Measurements from ENCODE around the gene NAA80. TPM values are rescaled to one million over a fixed set of nuclear protein-coding genes. Genes with fewer than 3 reads are reported as not detected.
"Not testable (repeated sequence)": the region's sequence is repeated elsewhere in the genome, so short reads cannot be mapped to it uniquely, and the experiment has no call there.

Gene NAA80
- total RNA-seq, 2 experiments from 2014 or later: 41.5 to 49.4 TPM

GRCh38 chr3:50263478-50264382 lies 35.5 kb downstream of the NAA80 start:
- no peak for DNase-seq
- no peak overlapping the region for H3K4me3 Mint-ChIP-seq
- no peaks in the 10 kb centered on the region for H3K9me3 Mint-ChIP-seq
- peaks cover 20% of the 10 kb centered on the region for H3K27me3 Mint-ChIP-seq
- peaks cover 12% of the 10 kb centered on the region for H3K36me3 Mint-ChIP-seq (ENCODE audit: low read depth)
- POLR2A ChIA-PET: interaction anchor here (0.7 to 1.9 kb wide), 7 partner anchors 8 to 69 kb away, joined by 3 to 4 read pairs (median 4); no protein-coding TSS in a partner anchor
- H3K27ac Mint-ChIP-seq: no peak overlapping the region
- CTCF ChIA-PET: interaction anchor here (0.7 to 2.1 kb wide), 7 partner anchors 15 to 591 kb away, joined by 3 to 12 read pairs (median 4); no protein-coding TSS in a partner anchor
- peaks cover 8% of the 10 kb centered on the region for H3K4me1 Mint-ChIP-seq

- no peak overlapping the region for H3K4me3 Mint-ChIP-seq
- peaks cover 21% of the 10 kb centered on the region for H3K36me3 Mint-ChIP-seq (ENCODE audit: low read depth)
- CTCF ChIA-PET: interaction anchor here (0.7 to 2.1 kb wide), 6 partner anchors 14 to 591 kb away, joined by 3 to 12 read pairs (median 4); no protein-coding TSS in a partner anchor
- POLR2A ChIA-PET: interaction anchor here (0.9 kb wide), 1 partner anchor 16 kb away, joined by 4 read pairs; no protein-coding TSS in a partner anchor
- H3K27ac Mint-ChIP-seq: no peak overlapping the region
- peaks cover 10% of the 10 kb centered on the region for H3K27me3 Mint-ChIP-seq
- no peaks in the 10 kb centered on the region for H3K9me3 Mint-ChIP-seq
- no peak for DNase-seq
- H3K4me1 Mint-ChIP-seq: peaks cover 8% of the 10 kb centered on the region
Observed at GRCh38 chr3:50262778-50263177, 36.4 kb downstream of the NAA80 start.

- H3K4me3 Mint-ChIP-seq, H3K27ac Mint-ChIP-seq, DNase-seq, POLR2A ChIA-PET, H3K9me3 Mint-ChIP-seq, H3K27me3 Mint-ChIP-seq: not testable (repeated sequence)
- H3K4me1 Mint-ChIP-seq: peaks cover 10% of the 10 kb centered on the region
- peaks cover 27% of the 10 kb centered on the region for H3K36me3 Mint-ChIP-seq (ENCODE audit: low read depth)
- CTCF ChIA-PET: interaction anchor here (1.2 to 1.3 kb wide), 2 partner anchors 16 kb away, joined by 4 to 5 read pairs; no protein-coding TSS in a partner anchor
Observed at GRCh38 chr3:50262200-50262599, 37.0 kb downstream of the NAA80 start.

- no peak overlapping the region for H3K27ac Mint-ChIP-seq
- H3K9me3 Mint-ChIP-seq: no peaks in the 10 kb centered on the region
- H3K27me3 Mint-ChIP-seq: peaks cover 6% of the 10 kb centered on the region
- POLR2A ChIA-PET: interaction anchor here (0.8 kb wide), 2 partner anchors 32 to 44 kb away, joined by 3 read pairs; no protein-coding TSS in a partner anchor
- peaks cover 12% of the 10 kb centered on the region for H3K4me1 Mint-ChIP-seq
- H3K36me3 Mint-ChIP-seq (ENCODE audit: low read depth): peaks cover 34% of the 10 kb centered on the region
- CTCF ChIA-PET: interaction anchor here (1.3 to 1.5 kb wide), 2 partner anchors 10 to 15 kb away, joined by 5 to 8 read pairs; no protein-coding TSS in a partner anchor
- H3K4me3 Mint-ChIP-seq: no peak overlapping the region
- DNase-seq: no peak
Observed at GRCh38 chr3:50261505-50261904, 37.7 kb downstream of the NAA80 start.

GRCh38 chr3:50260942-50261441 lies 38.2 kb downstream of the NAA80 start:
- peaks cover 39% of the 10 kb centered on the region for H3K36me3 Mint-ChIP-seq (ENCODE audit: low read depth)
- no peaks in the 10 kb centered on the region for H3K9me3 Mint-ChIP-seq
- H3K4me3 Mint-ChIP-seq: no peak overlapping the region
- H3K27me3 Mint-ChIP-seq: peaks cover 3% of the 10 kb centered on the region
- POLR2A ChIA-PET: interaction anchor here (0.8 to 1.8 kb wide), 3 partner anchors 14 to 45 kb away, joined by 3 to 10 read pairs (median 3); no protein-coding TSS in a partner anchor
- DNase-seq: no peak
- peaks cover 12% of the 10 kb centered on the region for H3K4me1 Mint-ChIP-seq
- CTCF ChIA-PET: interaction anchor here (1.3 to 1.5 kb wide), 3 partner anchors 10 to 63 kb away, joined by 4 to 8 read pairs (median 5); no protein-coding TSS in a partner anchor
- no peak overlapping the region for H3K27ac Mint-ChIP-seq

GRCh38 chr3:50260027-50260941 lies 38.9 kb downstream of the NAA80 start:
- ChIA-PET POLR2A (interaction anchor here (1.2 to 1.8 kb wide), 3 partner anchors 13 to 77 kb away, joined by 3 to 10 read pairs (median 4); no protein-coding TSS in a partner anchor), CTCF (interaction anchor here (0.5 to 3.5 kb wide), 8 partner anchors 9 to 1859 kb away, joined by 3 to 29 read pairs (median 4); partner anchors contain the start of gene GNAI2)
- Mint-ChIP-seq H3K4me1 (peaks cover 12% of the 10 kb centered on the region), H3K27me3 (no peaks in the 10 kb centered on the region), H3K4me3 (peak overlapping the region; percentile 60), H3K36me3 (ENCODE audit: low read depth) (peaks cover 41% of the 10 kb centered on the region), H3K9me3 (no peaks in the 10 kb centered on the region), H3K27ac (no peak overlapping the region)
- peak; percentile 87 for DNase-seq

- Mint-ChIP-seq H3K27me3 (no peaks in the 10 kb centered on the region), H3K9me3 (no peaks in the 10 kb centered on the region), H3K4me3 (peak overlapping the region; percentile 60), H3K27ac (peak overlapping the region; percentile 71), H3K36me3 (ENCODE audit: low read depth) (peaks cover 47% of the 10 kb centered on the region), H3K4me1 (peaks cover 17% of the 10 kb centered on the region)
- ChIA-PET CTCF (interaction anchor here (0.7 to 3.5 kb wide), 10 partner anchors 8 to 67 kb away, joined by 3 to 29 read pairs (median 3); partner anchors contain the start of gene GNAI2), POLR2A (interaction anchor here (1.2 to 5.3 kb wide), 4 partner anchors 12 to 78 kb away, joined by 3 to 20 read pairs (median 7); no protein-coding TSS in a partner anchor)
- DNase-seq: no peak
Observed at GRCh38 chr3:50259432-50260026, 39.7 kb downstream of the NAA80 start.

GRCh38 chr3:50258979-50259378 lies 40.2 kb downstream of the NAA80 start:
- Mint-ChIP-seq H3K27me3 (no peaks in the 10 kb centered on the region), H3K27ac (peak overlapping the region; percentile 45), H3K36me3 (ENCODE audit: low read depth) (peaks cover 51% of the 10 kb centered on the region), H3K4me3 (no peak overlapping the region), H3K4me1 (peaks cover 22% of the 10 kb centered on the region), H3K9me3 (no peaks in the 10 kb centered on the region)
- POLR2A ChIA-PET: interaction anchor here (1.4 to 5.3 kb wide), 3 partner anchors 12 to 78 kb away, joined by 3 to 20 read pairs (median 12); no protein-coding TSS in a partner anchor
- CTCF ChIA-PET: interaction anchor here (0.6 to 3.5 kb wide), 10 partner anchors 12 to 551 kb away, joined by 3 to 29 read pairs (median 3); partner anchors contain the start of gene GNAI2
- DNase-seq: no peak

- no peaks in the 10 kb centered on the region for H3K9me3 Mint-ChIP-seq
- POLR2A ChIA-PET: interaction anchor here (2.5 to 5.3 kb wide), 2 partner anchors 11 to 30 kb away, joined by 12 to 20 read pairs; no protein-coding TSS in a partner anchor
- no peak for DNase-seq
- peaks cover 59% of the 10 kb centered on the region for H3K36me3 Mint-ChIP-seq (ENCODE audit: low read depth)
- H3K4me3 Mint-ChIP-seq: no peak overlapping the region
- no peak overlapping the region for H3K27ac Mint-ChIP-seq
- CTCF ChIA-PET: interaction anchor here (0.6 to 3.5 kb wide), 12 partner anchors 11 to 550 kb away, joined by 3 to 29 read pairs (median 3); no protein-coding TSS in a partner anchor
- H3K27me3 Mint-ChIP-seq: no peaks in the 10 kb centered on the region
- H3K4me1 Mint-ChIP-seq: peaks cover 31% of the 10 kb centered on the region
Observed at GRCh38 chr3:50258029-50258680, 41.0 kb downstream of the NAA80 start.

- Mint-ChIP-seq H3K4me3 (no peak overlapping the region), H3K4me1 (peaks cover 31% of the 10 kb centered on the region), H3K27ac (peak overlapping the region; percentile 5), H3K27me3 (no peaks in the 10 kb centered on the region), H3K36me3 (ENCODE audit: low read depth) (peaks cover 60% of the 10 kb centered on the region), H3K9me3 (no peaks in the 10 kb centered on the region)
- ChIA-PET POLR2A (interaction anchor here (2.5 to 5.3 kb wide), 2 partner anchors 10 to 29 kb away, joined by 12 to 20 read pairs; no protein-coding TSS in a partner anchor), CTCF (interaction anchor here (1.0 to 3.5 kb wide), 8 partner anchors 10 to 65 kb away, joined by 3 to 29 read pairs (median 3); partner anchors contain the start of gene GNAI2)
- DNase-seq: peak; percentile 43
Observed at GRCh38 chr3:50256978-50257890, 42.0 kb downstream of the NAA80 start.

Measured in activated CD4-positive, alpha-beta memory T cell treated with anti-CD3 and anti-CD28 coated beads, Interleukin-2, amount 10 ng/mL, durations not matched to agents 7 days and 5 days (primary cell).